ENCODE data around the gene GPR34.

Gene GPR34

GRCh38 chrX:41734530-41734929, 45.8 kb downstream of the GPR34 start:
- peak; percentile 10 for DNase-seq (ENCODE audit: low spot score)

DNA sequence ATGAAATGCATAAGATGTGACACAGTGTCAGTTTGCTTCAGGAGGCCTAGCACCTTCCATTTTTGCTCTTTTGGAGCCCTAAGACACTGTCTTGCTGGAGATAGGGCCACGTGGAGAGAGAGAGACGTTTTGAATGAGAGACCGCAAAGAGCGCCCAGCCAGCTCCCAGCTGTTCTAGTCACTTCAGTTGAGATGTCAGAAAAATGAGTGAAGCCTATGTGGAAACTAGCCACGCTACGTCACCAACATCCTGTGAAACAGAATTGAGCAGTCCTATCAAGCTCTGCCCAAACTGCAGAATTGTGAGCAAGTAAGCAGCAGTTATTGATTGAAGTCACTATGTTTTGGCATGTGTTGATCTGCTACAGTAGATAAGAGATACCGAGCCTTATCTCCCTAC, 48.3 kb downstream of the GPR34 start:
- no peak for DNase-seq (ENCODE audit: low spot score)

DNA sequence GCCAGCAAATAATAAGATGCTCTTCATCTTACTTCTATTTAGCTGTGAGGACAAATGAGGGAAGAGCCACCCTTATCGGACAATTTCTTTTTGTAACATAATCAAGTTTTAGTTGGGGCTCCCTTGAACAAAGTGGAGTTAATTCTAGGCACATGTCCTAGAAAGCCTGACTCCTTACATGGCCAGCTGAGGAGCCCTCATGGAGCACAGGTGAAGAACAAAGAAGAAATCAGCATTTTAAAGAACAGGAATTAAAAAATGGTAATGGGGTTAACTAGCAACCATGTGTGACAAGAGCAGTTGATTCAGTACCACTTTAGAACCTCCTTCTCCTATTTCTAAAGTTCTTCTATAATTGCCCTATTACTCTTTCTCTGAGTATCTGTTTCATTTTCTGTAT, 51.1 kb downstream of the GPR34 start:
- no peak for DNase-seq (ENCODE audit: low spot score)

All from AG08396 (cell line).